Effector memory CD4-positive, alpha-beta T cell (primary cell): ENCODE results near the gene ANKRD63.

Experiments used
- DNase-seq, 3 donors: peaks; one replicate each; pipeline ENCODE4 v3.0.0-alpha.2; 2020
- H3K27ac ChIP-seq: 2 replicates; pipeline ENCODE4 v1.7.0; 2013; ENCODE audit warnings: mild to moderate bottlenecking, low read length, moderate library complexity; ENCODE audit not compliant: insufficient read depth, poor library complexity, severe bottlenecking
- H3K27me3 ChIP-seq: replicated peaks from 2 replicates; pipeline ENCODE4 v1.7.0; 2013; ENCODE audit warnings: mild to moderate bottlenecking, low read length; ENCODE audit not compliant: insufficient read depth, control insufficient read depth, poor library complexity, severe bottlenecking
- H3K36me3 ChIP-seq: 2 replicates; pipeline ENCODE4 v1.7.0; 2013; ENCODE audit warnings: mild to moderate bottlenecking, low read length, moderate library complexity; ENCODE audit not compliant: control insufficient read depth, insufficient read depth
- H3K4me1 ChIP-seq: 2 replicates; pipeline ENCODE4 v1.7.0; 2013; ENCODE audit warnings: low read length, mild to moderate bottlenecking; ENCODE audit not compliant: control insufficient read depth, insufficient read depth, poor library complexity, severe bottlenecking
- H3K4me3 ChIP-seq: 2 replicates; pipeline ENCODE4 v1.7.0; 2013; ENCODE audit warnings: low read length, low read depth, mild to moderate bottlenecking; ENCODE audit not compliant: insufficient read depth, poor library complexity, severe bottlenecking
- H3K9me3 ChIP-seq: 2 replicates; pipeline ENCODE4 v1.7.0; 2013; ENCODE audit warnings: mild to moderate bottlenecking, low read length, moderate library complexity; ENCODE audit not compliant: control insufficient read depth

ANKRD63 gene

GRCh38 chr15:40263024-40263754 lies 19.7 kb downstream of the ANKRD63 start:
- Histone ChIP-seq H3K36me3 (no peaks in the 10 kb centered on the region), H3K9me3 (no peaks in the 10 kb centered on the region), H3K27me3 (no peaks in the 10 kb centered on the region), H3K4me3 (no peak overlapping the region), H3K4me1 (no peaks in the 10 kb centered on the region), H3K27ac (no peak overlapping the region)
- no peak for DNase-seq

GRCh38 chr15:40259021-40259420 lies 23.8 kb downstream of the ANKRD63 start:
- Histone ChIP-seq H3K9me3 (no peaks in the 10 kb centered on the region), H3K4me3 (no peak overlapping the region), H3K36me3 (no peaks in the 10 kb centered on the region), H3K4me1 (no peaks in the 10 kb centered on the region), H3K27ac (no peak overlapping the region), H3K27me3 (peaks cover 3% of the 10 kb centered on the region)
- DNase-seq: no peak

GRCh38 chr15:40258544-40258943 lies 24.3 kb downstream of the ANKRD63 start:
- H3K9me3 ChIP-seq: no peaks in the 10 kb centered on the region
- peaks cover 3% of the 10 kb centered on the region for H3K27me3 ChIP-seq
- DNase-seq: no peak
- no peak overlapping the region for H3K4me3 ChIP-seq
- no peaks in the 10 kb centered on the region for H3K4me1 ChIP-seq
- no peaks in the 10 kb centered on the region for H3K36me3 ChIP-seq
- no peak overlapping the region for H3K27ac ChIP-seq

GRCh38 chr15:40257656-40258450 lies 25.0 kb downstream of the ANKRD63 start:
- no peak for DNase-seq
- Histone ChIP-seq H3K4me1 (no peaks in the 10 kb centered on the region), H3K9me3 (no peaks in the 10 kb centered on the region), H3K27ac (no peak overlapping the region), H3K36me3 (no peaks in the 10 kb centered on the region), H3K4me3 (no peak overlapping the region), H3K27me3 (peaks cover 8% of the 10 kb centered on the region)

GRCh38 chr15:40256638-40257235 lies 26.1 kb downstream of the ANKRD63 start:
- peaks cover 16% of the 10 kb centered on the region for H3K27me3 ChIP-seq
- H3K36me3 ChIP-seq: no peaks in the 10 kb centered on the region
- H3K4me1 ChIP-seq: peaks cover 7% of the 10 kb centered on the region
- DNase-seq: no peak
- no peaks in the 10 kb centered on the region for H3K9me3 ChIP-seq
- no peak overlapping the region for H3K4me3 ChIP-seq
- no peak overlapping the region for H3K27ac ChIP-seq

DNA sequence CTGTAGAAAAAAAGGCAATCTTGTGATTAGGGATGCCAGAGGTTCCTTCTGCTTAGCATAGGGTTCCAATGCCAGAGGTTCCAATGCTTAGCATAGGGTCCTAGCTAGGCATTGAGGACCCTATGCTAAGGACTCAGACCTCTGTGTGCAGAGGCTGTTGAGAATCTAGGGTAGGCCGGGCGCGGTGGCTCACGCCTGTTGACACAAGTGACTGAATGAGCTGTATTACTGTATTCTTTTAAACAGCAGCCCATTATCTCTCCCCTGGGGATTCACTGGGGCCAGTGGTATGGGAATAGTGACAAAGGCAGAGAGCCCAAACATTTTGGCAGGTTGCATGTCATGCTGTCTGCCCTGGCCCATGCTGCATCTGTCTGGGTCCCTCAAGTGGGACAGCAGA lies 27.8 kb downstream of the ANKRD63 start:
- Histone ChIP-seq H3K27ac (no peak overlapping the region), H3K4me3 (no peak overlapping the region), H3K9me3 (no peaks in the 10 kb centered on the region), H3K27me3 (peaks cover 16% of the 10 kb centered on the region), H3K4me1 (peaks cover 7% of the 10 kb centered on the region), H3K36me3 (no peaks in the 10 kb centered on the region)
- no peak for DNase-seq

- no peak for DNase-seq
- H3K27me3 ChIP-seq: peaks cover 16% of the 10 kb centered on the region
- H3K36me3 ChIP-seq: no peaks in the 10 kb centered on the region
- H3K4me1 ChIP-seq: peaks cover 7% of the 10 kb centered on the region
- no peak overlapping the region for H3K27ac ChIP-seq
- no peak overlapping the region for H3K4me3 ChIP-seq
- H3K9me3 ChIP-seq: no peaks in the 10 kb centered on the region
Measured at GRCh38 chr15:40254452-40254851, 28.4 kb downstream of the ANKRD63 start.

DNA sequence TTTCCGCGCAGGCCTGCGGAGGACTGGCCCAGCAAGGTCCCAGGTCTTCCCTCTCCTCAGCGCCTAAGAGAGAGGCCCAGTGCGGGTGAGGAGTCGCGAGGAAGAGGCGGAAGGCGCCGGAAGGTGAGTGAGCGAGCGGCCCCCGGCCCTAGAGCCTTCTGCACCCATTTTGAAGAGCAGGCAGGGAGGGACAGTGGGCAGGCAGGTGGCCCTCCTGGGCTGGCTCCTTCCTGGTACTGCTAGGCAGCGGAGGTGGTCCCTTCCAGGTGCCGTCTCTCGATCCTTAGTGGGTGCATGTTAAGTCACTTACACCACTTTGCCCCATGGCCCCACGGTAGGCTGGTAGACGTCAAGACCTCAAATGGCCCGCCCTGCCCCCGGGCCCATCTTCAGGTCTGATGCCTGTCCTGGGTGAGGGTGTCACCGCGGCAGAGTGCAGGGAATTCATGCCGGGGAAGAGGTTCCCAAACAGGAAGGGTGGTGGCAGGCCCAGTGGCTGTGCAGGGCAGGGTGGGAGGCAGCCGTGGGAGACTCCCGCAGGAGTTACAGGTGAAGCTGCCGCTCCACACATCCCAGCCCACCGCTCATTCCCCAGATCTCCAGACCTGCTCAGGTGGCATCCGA lies 29.6 kb downstream of the ANKRD63 start:
- H3K27me3 ChIP-seq: peaks cover 16% of the 10 kb centered on the region
- H3K4me3 ChIP-seq: peak overlapping the region; percentile 54
- no peaks in the 10 kb centered on the region for H3K36me3 ChIP-seq
- no peaks in the 10 kb centered on the region for H3K9me3 ChIP-seq
- DNase-seq: no peak
- H3K4me1 ChIP-seq: peaks cover 7% of the 10 kb centered on the region
- no peak overlapping the region for H3K27ac ChIP-seq

DNA sequence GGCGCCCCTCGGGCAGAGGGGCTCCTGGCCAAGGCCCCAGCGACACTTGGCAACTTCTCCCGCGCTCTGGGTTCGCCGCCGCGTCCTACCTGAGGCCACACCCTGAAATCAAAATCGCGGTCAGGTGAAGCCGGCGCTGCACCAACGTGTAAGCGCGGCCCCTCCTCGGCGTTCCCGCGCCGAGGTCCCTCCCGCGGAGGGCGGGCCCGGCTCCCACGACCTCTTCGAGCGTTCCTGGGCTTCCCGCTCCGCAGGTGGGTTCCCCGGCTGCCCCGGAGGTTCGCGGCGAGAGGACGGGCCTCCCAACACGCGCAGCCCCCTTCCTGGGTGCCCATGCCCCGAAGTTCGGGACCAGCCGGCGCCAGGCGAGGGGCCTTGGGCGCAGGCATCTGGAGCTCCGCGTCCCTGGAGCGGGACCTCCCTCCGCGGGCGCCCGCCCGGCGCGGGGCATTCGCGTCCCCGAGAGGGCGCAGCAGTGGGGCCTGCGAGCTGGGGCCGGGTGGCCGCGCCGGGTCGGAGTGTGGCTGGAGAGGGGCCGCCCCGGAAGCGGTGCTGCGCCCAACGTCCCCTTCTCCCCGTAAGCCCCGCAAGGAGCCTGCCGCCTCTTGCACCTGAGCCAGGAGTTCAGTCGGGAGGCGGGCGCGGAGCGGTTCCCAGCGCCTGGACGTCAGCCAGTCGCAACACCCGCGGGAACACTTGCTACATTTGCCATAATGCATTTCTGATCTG lies 30.3 kb downstream of the ANKRD63 start:
- Histone ChIP-seq H3K9me3 (no peaks in the 10 kb centered on the region), H3K27ac (no peak overlapping the region), H3K4me1 (peaks cover 7% of the 10 kb centered on the region), H3K36me3 (no peaks in the 10 kb centered on the region), H3K4me3 (peak overlapping the region; percentile 54), H3K27me3 (peaks cover 16% of the 10 kb centered on the region)
- DNase-seq: no peak
